ENCODE measurements around the gene AKAP3. TPM values are rescaled to one million over a fixed set of nuclear protein-coding genes. Genes with fewer than 3 reads are reported as not detected.

Gene AKAP3
- total RNA-seq, 1 donor from 2014 or later: 0.06 TPM

DNA sequence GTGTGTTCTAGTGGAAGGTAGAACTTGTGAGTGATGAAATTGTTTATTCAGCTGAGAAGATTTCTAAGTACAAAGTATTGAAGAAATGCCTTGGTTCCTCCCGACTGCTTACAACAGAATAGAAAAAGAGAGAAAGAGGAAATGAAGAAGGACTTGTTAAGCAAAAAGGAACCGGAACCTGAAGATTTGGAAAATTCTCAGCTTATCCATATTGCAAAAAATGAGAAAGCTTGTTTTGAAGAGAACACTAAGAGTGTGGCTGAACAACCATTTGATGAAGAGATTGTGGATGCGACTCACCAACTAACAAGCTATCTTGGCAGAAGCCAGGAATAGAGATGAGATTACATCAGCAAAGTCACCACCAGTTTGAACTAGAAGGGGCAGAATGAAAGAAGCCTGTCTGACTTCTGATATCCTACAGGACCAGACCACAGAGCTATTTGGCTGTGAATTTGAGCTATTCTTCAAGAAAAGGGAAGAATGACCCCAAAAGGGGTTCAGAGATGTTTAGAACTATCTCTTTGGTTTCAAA lies 15.2 kb upstream of the AKAP3 start:
- DNase-seq (ENCODE audit: low read depth): peak; percentile 54
- no peak overlapping the region for H3K4me3 ChIP-seq (ENCODE audit: low read depth, low read length)
- TF ChIP-seq, protein P1, sequence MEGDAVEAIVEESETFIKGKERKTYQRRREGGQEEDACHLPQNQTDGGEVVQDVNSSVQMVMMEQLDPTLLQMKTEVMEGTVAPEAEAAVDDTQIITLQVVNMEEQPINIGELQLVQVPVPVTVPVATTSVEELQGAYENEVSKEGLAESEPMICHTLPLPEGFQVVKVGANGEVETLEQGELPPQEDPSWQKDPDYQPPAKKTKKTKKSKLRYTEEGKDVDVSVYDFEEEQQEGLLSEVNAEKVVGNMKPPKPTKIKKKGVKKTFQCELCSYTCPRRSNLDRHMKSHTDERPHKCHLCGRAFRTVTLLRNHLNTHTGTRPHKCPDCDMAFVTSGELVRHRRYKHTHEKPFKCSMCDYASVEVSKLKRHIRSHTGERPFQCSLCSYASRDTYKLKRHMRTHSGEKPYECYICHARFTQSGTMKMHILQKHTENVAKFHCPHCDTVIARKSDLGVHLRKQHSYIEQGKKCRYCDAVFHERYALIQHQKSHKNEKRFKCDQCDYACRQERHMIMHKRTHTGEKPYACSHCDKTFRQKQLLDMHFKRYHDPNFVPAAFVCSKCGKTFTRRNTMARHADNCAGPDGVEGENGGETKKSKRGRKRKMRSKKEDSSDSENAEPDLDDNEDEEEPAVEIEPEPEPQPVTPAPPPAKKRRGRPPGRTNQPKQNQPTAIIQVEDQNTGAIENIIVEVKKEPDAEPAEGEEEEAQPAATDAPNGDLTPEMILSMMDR (conservative IDR thresholded peaks at IDR 0.05; ENCODE audit: low read depth, low read length): no peak

DNA sequence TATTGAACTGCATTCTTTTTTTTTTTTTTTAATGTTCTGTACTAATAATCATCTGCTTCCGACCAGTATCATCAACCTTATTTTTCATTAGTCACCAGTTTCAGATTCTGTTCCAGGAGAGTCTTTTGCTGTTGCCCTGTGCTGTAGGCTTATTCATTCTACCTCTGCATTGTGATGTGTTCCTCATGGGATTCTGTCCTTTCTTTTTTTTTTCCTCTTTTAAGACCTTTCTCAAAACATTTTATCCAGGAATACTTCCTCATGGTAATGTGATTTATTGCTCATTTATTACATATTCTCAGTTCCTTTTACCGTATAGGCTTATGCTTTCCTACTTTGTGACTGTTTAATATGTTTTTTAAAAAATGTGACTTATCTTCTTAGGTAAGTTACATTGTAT lies 4.8 kb upstream of the AKAP3 start:
- H3K4me3 ChIP-seq (ENCODE audit: low read depth, low read length): no peak overlapping the region
- no peak for DNase-seq (ENCODE audit: low read depth)
- TF ChIP-seq, protein P1 (conservative IDR thresholded peaks at IDR 0.05; ENCODE audit: low read depth, low read length): no peak

DNA sequence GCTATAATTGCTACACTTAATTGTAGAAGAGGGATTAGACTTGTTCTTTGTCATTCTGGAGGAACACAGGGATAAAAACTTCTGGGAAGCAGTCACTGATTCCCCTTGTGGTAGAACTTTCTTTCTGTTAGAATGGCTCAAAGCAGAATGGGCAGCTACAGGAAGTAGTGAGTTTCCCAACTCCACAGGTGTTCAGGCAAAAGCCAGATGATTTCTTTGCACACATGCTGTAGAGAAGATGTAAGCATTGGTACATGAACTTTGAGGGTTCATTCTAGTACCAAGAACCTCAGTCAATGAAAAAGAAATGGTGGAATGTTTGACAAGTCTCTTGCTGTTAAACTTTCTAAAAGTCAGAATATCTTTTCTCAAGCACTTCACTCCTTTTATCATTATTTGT lies 4.4 kb upstream of the AKAP3 start:
- DNase-seq (ENCODE audit: low read depth): no peak
- no peak overlapping the region for H3K4me3 ChIP-seq (ENCODE audit: low read depth, low read length)

DNA sequence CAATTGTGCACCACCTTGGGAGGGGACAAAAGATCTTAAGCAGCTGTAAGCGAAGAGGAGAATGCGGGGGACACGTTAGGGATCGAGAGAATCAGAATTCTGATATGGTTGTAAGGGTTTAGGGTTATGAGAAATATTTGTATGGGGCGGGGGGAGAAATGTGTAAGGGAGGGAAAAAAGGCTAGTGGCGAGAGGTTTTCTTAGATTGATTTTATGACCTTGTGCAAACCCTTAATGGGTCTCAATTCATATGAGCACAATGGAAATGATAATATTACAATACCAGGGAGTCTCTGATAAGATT lies 459 bp upstream of the AKAP3 start:
- peak overlapping the region; percentile 77 for H3K4me3 ChIP-seq (ENCODE audit: low read depth, low read length)
- TF ChIP-seq, protein P1 (conservative IDR thresholded peaks at IDR 0.05; ENCODE audit: low read depth, low read length): no peak
- DNase-seq (ENCODE audit: low read depth): no peak

More for the DNA sequence above, 4.4 kb upstream of the AKAP3 start:
- TF ChIP-seq, protein P1 (conservative IDR thresholded peaks at IDR 0.05; ENCODE audit: low read depth, low read length): peak; percentile 5

DNA sequence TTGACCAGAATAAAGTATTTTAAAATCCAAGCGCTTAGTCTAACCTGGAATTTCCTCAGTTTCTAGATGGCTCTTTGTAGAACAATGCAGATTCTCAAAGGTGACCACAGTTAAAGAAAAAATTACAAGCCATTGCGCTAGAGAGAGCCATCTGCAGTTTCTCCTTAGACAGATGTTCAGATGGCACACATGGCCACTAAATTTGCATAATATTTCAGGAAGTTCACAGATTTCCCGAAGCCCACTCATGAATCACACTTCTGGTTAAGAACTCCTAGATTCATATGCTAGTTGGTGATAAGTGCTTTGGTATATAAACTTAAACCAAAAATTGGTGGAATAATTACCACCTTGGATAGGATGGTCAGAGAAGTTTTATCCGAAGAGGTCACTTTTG lies 749 bp downstream of the AKAP3 start:
- TF ChIP-seq, protein P1 (conservative IDR thresholded peaks at IDR 0.05; ENCODE audit: low read depth, low read length): no peak
- no peak for DNase-seq (ENCODE audit: low read depth)
- H3K4me3 ChIP-seq (ENCODE audit: low read depth, low read length): peak overlapping the region; percentile 77

DNA sequence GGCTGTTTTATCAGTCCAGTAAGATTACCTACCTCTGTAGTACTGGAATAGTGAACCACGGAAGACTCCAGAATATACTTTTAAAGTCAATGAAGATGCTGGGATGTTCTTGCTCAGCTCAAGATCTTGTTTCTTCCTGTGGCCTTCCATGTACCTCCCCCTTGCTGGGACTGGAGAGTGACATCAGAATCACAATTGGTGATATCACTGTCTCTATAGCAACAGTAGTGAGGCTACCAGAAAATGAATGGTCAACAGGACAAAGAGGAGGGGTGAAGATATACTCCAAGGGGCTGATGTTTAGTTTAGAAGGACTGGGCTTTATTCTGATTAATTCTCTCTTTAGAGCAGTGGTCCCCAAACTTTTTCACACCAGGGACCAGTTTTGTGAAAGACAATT lies 3.8 kb downstream of the AKAP3 start:
- no peak for DNase-seq (ENCODE audit: low read depth)
- no peak overlapping the region for H3K4me3 ChIP-seq (ENCODE audit: low read depth, low read length)
- TF ChIP-seq, protein P1 (conservative IDR thresholded peaks at IDR 0.05; ENCODE audit: low read depth, low read length): no peak

DNA sequence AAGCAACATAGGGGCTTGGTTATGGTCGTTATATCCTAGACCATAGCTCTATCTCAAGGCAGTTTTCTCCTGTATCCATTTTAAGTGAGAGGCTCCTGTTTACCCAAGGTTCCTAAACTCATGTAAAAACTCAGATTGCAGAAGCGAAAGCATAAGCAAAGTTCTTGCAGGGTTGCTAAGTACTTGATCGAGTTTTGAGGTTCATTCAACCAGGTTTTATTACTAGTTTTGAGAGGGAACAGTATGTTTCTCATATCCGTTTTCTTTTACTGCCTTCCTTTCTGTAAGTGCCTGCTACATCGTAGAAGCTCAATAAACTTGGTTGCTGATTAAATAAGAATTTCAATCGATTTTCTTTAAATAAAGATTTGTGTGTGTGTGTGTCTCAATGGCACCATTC lies 5.1 kb downstream of the AKAP3 start:
- H3K4me3 ChIP-seq (ENCODE audit: low read depth, low read length): no peak overlapping the region
- DNase-seq (ENCODE audit: low read depth): no peak
- TF ChIP-seq, protein P1 (conservative IDR thresholded peaks at IDR 0.05; ENCODE audit: low read depth, low read length): no peak
